Gastrocnemius medialis (tissue), 4 donors: ENCODE results near the gene MGRN1. TPM values are rescaled to one million over a fixed set of nuclear protein-coding genes. Genes with fewer than 3 reads are reported as not detected.

Experiments used
- ATAC-seq, 2 donors: fragments of 150-250 bp; one replicate each; pipeline ENCODE4 v1.9.1; 2016
- DNase-seq, 2 donors: peaks; one replicate each; pipeline ENCODE4 v3.0.0-alpha.2; 2019
- H3K27ac ChIP-seq, 4 donors: fragments of 200-600 bp; sonication (generic); 1 replicate in 1 of 4; 2 replicates in 3 of 4; pipeline ENCODE4 v1.5.1; 2016 to 2018; ENCODE audit warnings: mild to moderate bottlenecking in 2 of 4, moderate library complexity in 1 of 4
- H3K27me3 ChIP-seq, 3 donors: fragments of 200-600 bp; sonication (generic) in 2 of 3; 1 replicate in 1 of 3; 2 replicates in 2 of 3; pipeline versions ENCODE4 v1.5.1 to v1.6.0; 2016 to 2019; ENCODE audit warnings: mild to moderate bottlenecking in 1 of 3, moderate library complexity in 1 of 3
- H3K36me3 ChIP-seq, 2 donors: fragments of 200-600 bp; sonication (generic) in 1 of 2; one replicate each; pipeline ENCODE4 v1.5.1; 2017 to 2018
- H3K4me1 ChIP-seq, 2 donors: fragments of 200-600 bp; sonication (generic) in 1 of 2; one replicate each; pipeline ENCODE4 v1.5.1; 2016 to 2017; ENCODE audit warnings: mild to moderate bottlenecking in 2 of 2
- H3K4me3 ChIP-seq, 4 donors: fragments of 200-600 bp; sonication (generic) in 3 of 4; 1 replicate in 1 of 4; 2 replicates in 3 of 4; pipeline ENCODE4 v1.5.1; 2016 to 2019; ENCODE audit warnings: mild to moderate bottlenecking in 2 of 4
- H3K9me3 ChIP-seq, 3 donors: fragments of 200-600 bp; sonication (generic) in 2 of 3; 1 replicate in 1 of 3; 2 replicates in 2 of 3; pipeline ENCODE4 v1.5.1; 2016 to 2019
- POLR2A ChIP-seq, 2 donors: fragments of 450-650 bp; IDR thresholded peaks; one replicate each; pipeline ENCODE4 v1.6.1; 2017; ENCODE audit warnings: antibody characterized with exemption in 2 of 2, mild to moderate bottlenecking in 2 of 2, moderate library complexity in 2 of 2
- in situ Hi-C, 4 donors: fragments of 200-750 bp; cut with MboI; loops; one replicate each; pipeline versions ENCODE4 v1.15.0 to v1.8.0; 2017; ENCODE audit warnings: low sequenced_read_pairs in 4 of 4
- intact Hi-C: fragments of 100-400 bp; cut with DNase I; formaldehyde crosslinking; loops from one replicate; pipeline ENCODE4 v1.15.1; 2023; ENCODE audit warnings: low total_unique reads
- total RNA-seq, 4 donors: library from RNA; depleted of rRNA; stranded (reverse); fragments of >200 nt; gene quantifications; one replicate each; pipeline versions ENCODE4 v1.1.0 to v1.2.3, GENCODE V29; 2016
- TF ChIP-seq, protein P1 (sequence below), 5 experiments: fragments of 450-650 bp in 3 of 5; fragments of 200-600 bp in 2 of 5; sonication (generic) in 2 of 5; IDR thresholded peaks in 4 of 5; conservative IDR thresholded peaks in 1 of 5; 1 replicate in 4 of 5; 2 replicates in 1 of 5; pipeline ENCODE4 v1.5.1; 2016 to 2019; ENCODE audit warnings: antibody characterized with exemption in 5 of 5, mild to moderate bottlenecking in 3 of 5, moderate library complexity in 3 of 5

Gene MGRN1
- total RNA-seq, 4 donors from 2014 or later, result 33.8 to 62.9 (median 55.0) TPM

DNA sequence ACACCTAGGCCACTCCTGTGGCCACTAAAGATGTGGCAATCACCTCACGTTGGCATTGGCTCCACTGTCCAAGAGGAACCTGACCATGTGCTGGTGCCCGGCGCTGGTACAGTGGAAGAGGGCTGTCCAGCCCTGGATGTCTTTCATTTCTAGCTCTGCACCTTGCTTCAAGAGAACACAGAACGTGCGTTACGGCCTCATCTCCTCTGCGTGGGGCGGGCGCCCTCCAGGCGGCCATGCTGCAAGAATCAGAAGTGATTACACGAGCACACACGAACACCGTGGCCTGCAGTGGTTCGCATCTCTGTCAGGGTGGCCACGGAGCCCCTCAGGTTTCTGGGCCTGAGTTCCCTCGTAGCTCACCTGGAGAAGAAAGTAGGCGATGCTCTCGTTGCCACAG lies 102.0 kb downstream of the MGRN1 start:
- H3K4me3 ChIP-seq, result no peak overlapping the region
- ATAC-seq (no peak), DNase-seq (no peak)
- H3K4me1 ChIP-seq, result no peaks in the 10 kb centered on the region
- TF ChIP-seq, protein P1, sequence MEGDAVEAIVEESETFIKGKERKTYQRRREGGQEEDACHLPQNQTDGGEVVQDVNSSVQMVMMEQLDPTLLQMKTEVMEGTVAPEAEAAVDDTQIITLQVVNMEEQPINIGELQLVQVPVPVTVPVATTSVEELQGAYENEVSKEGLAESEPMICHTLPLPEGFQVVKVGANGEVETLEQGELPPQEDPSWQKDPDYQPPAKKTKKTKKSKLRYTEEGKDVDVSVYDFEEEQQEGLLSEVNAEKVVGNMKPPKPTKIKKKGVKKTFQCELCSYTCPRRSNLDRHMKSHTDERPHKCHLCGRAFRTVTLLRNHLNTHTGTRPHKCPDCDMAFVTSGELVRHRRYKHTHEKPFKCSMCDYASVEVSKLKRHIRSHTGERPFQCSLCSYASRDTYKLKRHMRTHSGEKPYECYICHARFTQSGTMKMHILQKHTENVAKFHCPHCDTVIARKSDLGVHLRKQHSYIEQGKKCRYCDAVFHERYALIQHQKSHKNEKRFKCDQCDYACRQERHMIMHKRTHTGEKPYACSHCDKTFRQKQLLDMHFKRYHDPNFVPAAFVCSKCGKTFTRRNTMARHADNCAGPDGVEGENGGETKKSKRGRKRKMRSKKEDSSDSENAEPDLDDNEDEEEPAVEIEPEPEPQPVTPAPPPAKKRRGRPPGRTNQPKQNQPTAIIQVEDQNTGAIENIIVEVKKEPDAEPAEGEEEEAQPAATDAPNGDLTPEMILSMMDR (IDR thresholded peaks at IDR 0.05 in 4 of 5, conservative IDR thresholded peaks at IDR 0.05 in 1 of 5), result no peak
- TF ChIP-seq POLR2A (IDR thresholded peaks at IDR 0.05), result no peak
- in situ Hi-C loops (no loop called here), intact Hi-C loops (loop anchor here (10.0 kb wide), 1 partner anchor 1992 kb away; no protein-coding TSS in a partner anchor)
- no peaks in the 10 kb centered on the region for H3K9me3 ChIP-seq
- H3K27ac ChIP-seq, result no peak overlapping the region
- no peaks in the 10 kb centered on the region for H3K27me3 ChIP-seq
- H3K36me3 ChIP-seq, result peaks cover 0 to 48% of the 10 kb centered on the region in 2 donors

DNA sequence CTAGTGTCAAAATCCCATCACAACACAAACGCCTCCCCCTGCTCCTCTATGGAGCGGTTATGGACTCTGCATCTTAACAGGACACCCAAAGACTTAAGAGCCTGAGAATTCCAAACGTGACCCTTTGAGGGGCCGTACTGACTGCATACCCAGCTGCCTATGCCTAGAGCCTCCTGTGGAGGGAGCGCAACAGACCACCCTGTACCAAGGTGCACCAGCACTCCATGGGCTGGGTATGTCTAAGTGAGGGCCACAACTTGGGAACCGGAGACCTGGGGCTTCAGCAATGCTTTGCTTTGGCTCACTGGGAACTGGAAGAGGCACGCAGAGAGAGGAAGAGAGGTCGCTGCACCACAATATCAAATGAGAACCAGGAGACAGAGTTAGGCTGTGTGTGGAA lies 104.0 kb downstream of the MGRN1 start:
- Histone ChIP-seq H3K36me3 (peaks cover 0 to 39% of the 10 kb centered on the region in 2 donors), H3K9me3 (no peaks in the 10 kb centered on the region), H3K27ac (no peak overlapping the region), H3K27me3 (no peaks in the 10 kb centered on the region), H3K4me3 (no peak overlapping the region), H3K4me1 (peaks cover 6 to 8% of the 10 kb centered on the region in 2 donors)
- intact Hi-C loops (loop anchor here (10.0 kb wide), 1 partner anchor 1994 kb away; no protein-coding TSS in a partner anchor), in situ Hi-C loops (no loop called here)
- DNase-seq (no peak), ATAC-seq (no peak)
- TF ChIP-seq, protein P1 (IDR thresholded peaks at IDR 0.05 in 4 of 5, conservative IDR thresholded peaks at IDR 0.05 in 1 of 5), result no peak
- TF ChIP-seq POLR2A (IDR thresholded peaks at IDR 0.05), result no peak

DNA sequence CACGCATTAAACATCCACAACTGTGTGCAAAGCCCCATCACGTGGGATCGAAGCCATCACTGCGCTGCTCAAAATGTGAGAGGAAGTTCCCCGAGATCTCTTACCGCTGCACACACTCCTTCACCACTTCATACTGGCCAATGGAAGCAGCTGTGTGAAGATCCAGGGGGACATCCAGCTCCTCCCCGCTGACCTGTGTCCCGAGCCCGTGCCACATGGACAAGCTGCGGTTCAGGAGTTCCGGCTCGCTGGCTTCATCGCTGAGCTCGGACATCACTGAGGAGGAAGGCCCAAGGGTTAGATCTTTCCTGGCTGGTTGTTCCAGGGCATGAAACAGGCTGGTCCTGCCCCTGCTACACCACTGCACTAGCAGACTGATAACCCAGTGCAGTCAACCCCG lies 105.2 kb downstream of the MGRN1 start:
- peaks cover 0 to 30% of the 10 kb centered on the region in 2 donors for H3K36me3 ChIP-seq
- no peak overlapping the region for H3K27ac ChIP-seq
- in situ Hi-C loops, result no loop called here
- no peak overlapping the region for H3K4me3 ChIP-seq
- intact Hi-C loops, result loop anchor here (10.0 kb wide), 1 partner anchor 1995 kb away; no protein-coding TSS in a partner anchor
- ATAC-seq (no peak), DNase-seq (no peak)
- peaks cover 8% of the 10 kb centered on the region in 2 donors for H3K4me1 ChIP-seq
- H3K9me3 ChIP-seq, result no peaks in the 10 kb centered on the region
- H3K27me3 ChIP-seq, result no peaks in the 10 kb centered on the region
- TF ChIP-seq, protein P1 (IDR thresholded peaks at IDR 0.05 in 4 of 5, conservative IDR thresholded peaks at IDR 0.05 in 1 of 5), result no peak
- no peak for TF ChIP-seq POLR2A (IDR thresholded peaks at IDR 0.05)

DNA sequence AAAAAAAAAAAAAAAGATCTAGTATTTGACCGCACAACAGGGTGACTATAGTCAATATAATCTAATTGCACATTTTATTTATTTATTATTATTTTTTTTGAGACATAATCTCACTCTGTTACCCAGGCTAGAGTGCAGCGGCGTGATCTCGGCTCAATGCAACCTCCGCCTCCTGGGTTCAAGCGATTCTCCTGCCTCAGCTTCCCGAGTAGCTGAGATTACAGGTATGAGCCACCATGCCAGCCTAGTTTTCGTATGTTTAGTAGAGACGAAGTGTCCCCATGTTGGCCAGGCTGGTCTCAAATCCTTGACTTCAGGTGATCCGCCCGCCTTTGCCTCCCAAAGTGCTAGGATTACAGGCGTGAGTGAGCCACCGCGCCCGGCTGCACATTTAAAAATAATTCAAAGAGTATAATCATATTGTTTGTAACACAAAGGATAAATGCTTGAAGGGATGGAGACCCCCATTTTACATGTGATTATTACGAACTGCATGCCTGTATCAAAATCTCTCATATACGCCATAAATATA lies 108.7 kb downstream of the MGRN1 start:
- no peaks in the 10 kb centered on the region for H3K9me3 ChIP-seq
- intact Hi-C loops (no loop called here), in situ Hi-C loops (no loop called here)
- H3K4me1 ChIP-seq, result peaks cover 13 to 16% of the 10 kb centered on the region in 2 donors
- peak overlapping the region; percentile 92 to 100 (median 92) for H3K4me3 ChIP-seq
- H3K36me3 ChIP-seq, result peaks cover 0 to 19% of the 10 kb centered on the region in 2 donors
- DNase-seq (no peak), ATAC-seq (no peak)
- peak overlapping the region; percentile 84 to 97 (median 85) for H3K27ac ChIP-seq
- no peak for TF ChIP-seq POLR2A (IDR thresholded peaks at IDR 0.05)
- TF ChIP-seq, protein P1 (IDR thresholded peaks at IDR 0.05 in 4 of 5, conservative IDR thresholded peaks at IDR 0.05 in 1 of 5), result no peak
- H3K27me3 ChIP-seq, result no peaks in the 10 kb centered on the region
